ENCODE measurements around the gene PLEKHA1. TPM values are rescaled to one million over a fixed set of nuclear protein-coding genes. Genes with fewer than 3 reads are reported as not detected.

Gene PLEKHA1
- total RNA-seq, 2 donors from 2014 or later: 28.9 to 31.6 TPM

DNA sequence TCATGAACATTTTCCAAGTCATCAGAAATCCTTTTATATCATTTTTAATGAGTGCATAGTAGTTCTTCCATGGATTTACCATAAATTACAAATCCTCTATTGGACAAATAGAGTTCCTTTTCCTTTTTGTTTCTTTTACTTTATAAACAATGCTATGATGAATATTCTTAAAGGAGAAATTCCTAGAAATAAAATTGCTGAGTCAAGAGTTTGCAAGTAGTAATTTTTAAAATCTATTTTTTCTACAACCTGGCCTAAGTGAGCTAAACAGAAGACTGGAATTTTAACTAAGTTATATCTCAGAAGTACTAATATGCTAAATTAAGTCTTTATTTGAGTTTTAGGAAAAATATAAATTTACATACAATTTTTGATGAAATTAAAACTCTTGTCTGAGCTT, 38.8 kb downstream of the PLEKHA1 start:
- Histone ChIP-seq H3K9me3 (no peaks in the 10 kb centered on the region), H3K4me3 (no peak overlapping the region), H3K27me3 (no peaks in the 10 kb centered on the region), H3K4me1 (no peaks in the 10 kb centered on the region), H3K27ac (no peak overlapping the region), H3K36me3 (peaks cover 22% of the 10 kb centered on the region)
- TF ChIP-seq, protein P1, sequence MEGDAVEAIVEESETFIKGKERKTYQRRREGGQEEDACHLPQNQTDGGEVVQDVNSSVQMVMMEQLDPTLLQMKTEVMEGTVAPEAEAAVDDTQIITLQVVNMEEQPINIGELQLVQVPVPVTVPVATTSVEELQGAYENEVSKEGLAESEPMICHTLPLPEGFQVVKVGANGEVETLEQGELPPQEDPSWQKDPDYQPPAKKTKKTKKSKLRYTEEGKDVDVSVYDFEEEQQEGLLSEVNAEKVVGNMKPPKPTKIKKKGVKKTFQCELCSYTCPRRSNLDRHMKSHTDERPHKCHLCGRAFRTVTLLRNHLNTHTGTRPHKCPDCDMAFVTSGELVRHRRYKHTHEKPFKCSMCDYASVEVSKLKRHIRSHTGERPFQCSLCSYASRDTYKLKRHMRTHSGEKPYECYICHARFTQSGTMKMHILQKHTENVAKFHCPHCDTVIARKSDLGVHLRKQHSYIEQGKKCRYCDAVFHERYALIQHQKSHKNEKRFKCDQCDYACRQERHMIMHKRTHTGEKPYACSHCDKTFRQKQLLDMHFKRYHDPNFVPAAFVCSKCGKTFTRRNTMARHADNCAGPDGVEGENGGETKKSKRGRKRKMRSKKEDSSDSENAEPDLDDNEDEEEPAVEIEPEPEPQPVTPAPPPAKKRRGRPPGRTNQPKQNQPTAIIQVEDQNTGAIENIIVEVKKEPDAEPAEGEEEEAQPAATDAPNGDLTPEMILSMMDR (IDR thresholded peaks at IDR 0.05): no peak
- no peak for DNase-seq (ENCODE audit: low spot score)

DNA sequence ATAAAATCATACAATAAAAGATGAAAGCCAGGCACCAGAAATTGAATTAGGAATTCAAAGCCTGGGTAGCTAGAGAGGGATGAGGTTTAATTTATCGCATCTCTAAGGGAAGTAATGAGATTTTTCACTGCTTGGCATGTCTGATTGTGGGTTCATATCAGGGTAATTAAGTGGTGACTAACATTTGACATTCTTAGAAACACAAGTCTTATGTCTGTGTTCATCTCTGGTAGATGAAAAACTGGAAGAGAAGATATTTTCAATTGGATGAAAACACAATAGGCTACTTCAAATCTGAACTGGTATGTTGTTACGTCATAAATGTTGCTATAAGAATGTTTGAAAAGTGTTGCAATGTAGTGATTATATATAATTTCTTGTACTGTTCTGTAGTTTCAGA, 43.2 kb downstream of the PLEKHA1 start:
- peaks cover 31% of the 10 kb centered on the region for H3K36me3 ChIP-seq
- H3K9me3 ChIP-seq: no peaks in the 10 kb centered on the region
- peaks cover 0 to 34% of the 10 kb centered on the region in 2 donors for H3K4me1 ChIP-seq
- no peak overlapping the region for H3K27ac ChIP-seq
- TF ChIP-seq, protein P1 (IDR thresholded peaks at IDR 0.05): no peak
- no peaks in the 10 kb centered on the region for H3K27me3 ChIP-seq
- no peak overlapping the region for H3K4me3 ChIP-seq
- DNase-seq (ENCODE audit: low spot score): no peak

DNA sequence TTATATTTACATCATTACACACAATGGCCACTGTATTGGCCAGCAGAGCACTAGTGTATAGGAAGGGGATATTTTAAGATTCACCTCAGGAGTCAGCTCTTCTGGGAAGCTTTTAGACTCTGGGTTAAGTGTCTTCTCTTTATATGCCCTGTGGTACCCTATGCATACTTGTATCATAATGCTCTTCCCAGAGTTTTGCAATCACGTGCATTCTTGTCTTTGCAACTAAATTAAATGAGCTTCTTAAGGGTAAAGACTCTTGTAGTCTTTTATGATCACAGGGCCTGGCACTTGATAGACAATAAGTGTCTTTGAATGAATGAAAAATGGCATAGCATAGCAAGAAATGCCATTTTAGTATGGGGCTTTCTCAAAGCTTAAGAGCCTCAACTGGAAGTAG, 44.5 kb downstream of the PLEKHA1 start:
- TF ChIP-seq, protein P1 (IDR thresholded peaks at IDR 0.05): no peak
- H3K27ac ChIP-seq: no peak overlapping the region
- H3K36me3 ChIP-seq: peaks cover 33% of the 10 kb centered on the region

DNA sequence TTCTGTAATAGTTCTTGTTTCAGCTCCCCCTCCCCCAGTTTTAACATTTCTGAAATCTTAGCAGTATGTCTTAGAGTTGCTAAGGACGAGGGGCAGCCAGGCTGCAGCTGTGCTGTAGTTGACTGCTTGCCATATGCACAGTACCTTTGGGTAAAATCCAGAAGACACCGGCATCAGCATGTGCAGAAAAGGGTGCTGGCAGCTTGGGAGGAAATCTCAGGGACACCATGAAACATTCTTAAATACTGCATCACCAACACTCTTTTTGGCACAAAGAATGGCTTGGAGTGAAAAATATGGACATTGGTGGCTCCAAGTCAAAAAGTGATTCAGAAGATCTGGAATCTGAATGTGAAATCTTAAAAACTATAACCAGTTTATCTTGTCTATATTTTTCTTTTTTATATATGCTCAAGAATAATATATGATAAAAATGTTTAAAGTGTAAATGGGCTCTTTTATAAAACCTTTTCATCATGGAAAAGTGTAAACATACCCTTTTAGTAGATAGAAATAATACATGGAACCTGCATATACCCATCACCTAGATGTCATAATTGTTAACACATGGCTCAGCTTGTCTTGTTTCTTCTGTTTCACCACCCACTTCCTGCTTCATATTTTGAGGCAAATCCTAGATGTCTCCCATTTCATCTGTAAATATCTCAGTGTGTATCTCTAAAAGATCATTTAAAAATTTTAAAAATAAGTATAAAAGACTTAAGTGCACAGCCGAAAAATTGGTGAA, 45.5 kb downstream of the PLEKHA1 start:
- Histone ChIP-seq H3K9me3 (no peaks in the 10 kb centered on the region), H3K4me3 (no peak overlapping the region), H3K4me1 (peaks cover 0 to 34% of the 10 kb centered on the region in 2 donors), H3K27ac (peak overlapping the region in 1 of 2 donors; percentile 25), H3K36me3 (peaks cover 35% of the 10 kb centered on the region), H3K27me3 (no peaks in the 10 kb centered on the region)
- TF ChIP-seq, protein P1 (IDR thresholded peaks at IDR 0.05): no peak
- DNase-seq (ENCODE audit: low spot score): no peak

More for the DNA sequence above, 44.5 kb downstream of the PLEKHA1 start:
- Histone ChIP-seq H3K4me1 (peaks cover 0 to 34% of the 10 kb centered on the region in 2 donors), H3K27me3 (no peaks in the 10 kb centered on the region), H3K9me3 (no peaks in the 10 kb centered on the region), H3K4me3 (no peak overlapping the region)
- no peak for DNase-seq (ENCODE audit: low spot score)

DNA sequence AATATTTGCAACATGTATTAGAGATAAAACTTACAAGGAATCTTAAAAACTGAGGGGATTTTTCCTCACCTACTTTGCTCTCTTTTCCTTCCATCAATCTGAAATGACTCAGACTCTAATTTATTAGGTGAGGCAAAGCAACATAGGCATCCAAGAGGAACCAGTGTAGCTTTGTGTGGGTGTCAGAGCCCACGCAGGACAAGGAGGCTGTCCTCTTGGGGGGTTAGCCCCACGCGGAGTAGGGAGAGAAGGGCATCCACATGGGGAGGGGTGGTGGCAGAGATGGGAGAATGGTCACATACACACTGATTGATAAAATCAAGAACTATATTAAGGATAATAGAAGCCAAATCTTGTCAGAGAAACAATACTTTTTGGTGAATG, 46.1 kb downstream of the PLEKHA1 start:
- Histone ChIP-seq H3K9me3 (no peaks in the 10 kb centered on the region), H3K4me1 (peaks cover 0 to 34% of the 10 kb centered on the region in 2 donors), H3K4me3 (no peak overlapping the region), H3K27me3 (no peaks in the 10 kb centered on the region), H3K27ac (peak overlapping the region in 1 of 2 donors; percentile 25), H3K36me3 (peaks cover 36% of the 10 kb centered on the region)
- DNase-seq (ENCODE audit: low spot score): no peak
- TF ChIP-seq, protein P1 (IDR thresholded peaks at IDR 0.05): no peak
